Natural killer cell treated with Interleukin-12 subunit alpha and Interleukin-12 subunit beta and Interleukin-15 and Interleukin-18, amount 100 ng/mL, for 72 hours (primary cell): ENCODE results near the gene GNAI3. TPM values are rescaled to one million over a fixed set of nuclear protein-coding genes. Genes with fewer than 3 reads are reported as not detected.

Experiments used
- ATAC-seq, 2 donors: fragments of 150-1000 bp; cut with Tn5 transposase in 1 of 2; sonication (Bioruptor Pico), chemical (Tn5 transposase) in 1 of 2; 2 replicates each; pipeline ENCODE4 v1.10.0; 2021
- DNase-seq: peaks from one replicate; pipeline ENCODE4 v3.0.0; 2022; ENCODE audit warnings: low spot score
- H3K27ac Mint-ChIP-seq, 2 donors: 1 replicate in 1 of 2; 2 replicates in 1 of 2; pipeline ENCODE4 v1.8.0; 2022; ENCODE audit warnings: mixed read lengths in 2 of 2, mild to moderate bottlenecking in 1 of 2, moderate library complexity in 1 of 2
- H3K27me3 Mint-ChIP-seq, 2 donors: 1 replicate in 1 of 2; 2 replicates in 1 of 2; pipeline ENCODE4 v1.8.0; 2022; ENCODE audit warnings: mixed read lengths in 2 of 2
- H3K36me3 Mint-ChIP-seq: one replicate; pipeline ENCODE4 v1.8.0; 2022; ENCODE audit warnings: mixed read lengths
- H3K4me1 Mint-ChIP-seq, 2 donors: 1 replicate in 1 of 2; 2 replicates in 1 of 2; pipeline ENCODE4 v1.8.0; 2022; ENCODE audit warnings: low read depth in 2 of 2, mixed read lengths in 2 of 2, mild to moderate bottlenecking in 1 of 2
- H3K4me3 Mint-ChIP-seq: one replicate; pipeline ENCODE4 v1.8.0; 2022; ENCODE audit warnings: mixed read lengths
- H3K9me3 Mint-ChIP-seq: 2 replicates; pipeline ENCODE4 v1.8.0; 2022; ENCODE audit warnings: mixed read lengths
- total RNA-seq, 2 donors: library from RNA; stranded (reverse); gene quantifications; one replicate each; pipeline ENCODE4 v1.2.3, GENCODE V29; 2022

GNAI3 gene
- total RNA-seq, 2 donors from 2014 or later: 8.9 to 10.0 TPM

GRCh38 chr1:109630898-109631512 lies 82.6 kb downstream of the GNAI3 start:
- Mint-ChIP-seq H3K27ac (no peak overlapping the region), H3K27me3 (no peaks in the 10 kb centered on the region), H3K9me3 (no peaks in the 10 kb centered on the region), H3K4me3 (no peak overlapping the region), H3K36me3 (no peaks in the 10 kb centered on the region), H3K4me1 (peaks cover 0 to under 1% of the 10 kb centered on the region in 2 donors)
- ATAC-seq (no peak), DNase-seq (no peak)

GRCh38 chr1:109631513-109632505 lies 83.4 kb downstream of the GNAI3 start:
- H3K4me3 Mint-ChIP-seq: no peak overlapping the region

GRCh38 chr1:109632671-109633346 lies 84.4 kb downstream of the GNAI3 start:
- Mint-ChIP-seq H3K4me1 (no peaks in the 10 kb centered on the region), H3K27me3 (peaks cover 0 to 5% of the 10 kb centered on the region in 2 donors), H3K4me3 (no peak overlapping the region), H3K9me3 (no peaks in the 10 kb centered on the region), H3K36me3 (no peaks in the 10 kb centered on the region), H3K27ac (no peak overlapping the region)
- no peak for DNase-seq
- no peak for ATAC-seq

More at GRCh38 chr1:109631513-109632505, 83.4 kb downstream of the GNAI3 start:
- no peaks in the 10 kb centered on the region for H3K36me3 Mint-ChIP-seq
- peak overlapping the region in 1 of 2 donors; percentile 66 for H3K27ac Mint-ChIP-seq
- H3K4me1 Mint-ChIP-seq: no peaks in the 10 kb centered on the region
- H3K27me3 Mint-ChIP-seq: no peaks in the 10 kb centered on the region
- DNase-seq: no peak
- no peak for ATAC-seq
- no peaks in the 10 kb centered on the region for H3K9me3 Mint-ChIP-seq

GRCh38 chr1:109634292-109634691 lies 85.9 kb downstream of the GNAI3 start:
- Mint-ChIP-seq H3K9me3 (no peaks in the 10 kb centered on the region), H3K27ac (no peak overlapping the region), H3K4me3 (no peak overlapping the region), H3K27me3 (peaks cover 3 to 5% of the 10 kb centered on the region in 2 donors), H3K4me1 (no peaks in the 10 kb centered on the region), H3K36me3 (no peaks in the 10 kb centered on the region)
- DNase-seq (no peak), ATAC-seq (no peak)

GRCh38 chr1:109634771-109635750 lies 86.6 kb downstream of the GNAI3 start:
- Mint-ChIP-seq H3K27ac (no peak overlapping the region), H3K27me3 (peaks cover 5% of the 10 kb centered on the region in 2 donors), H3K9me3 (no peaks in the 10 kb centered on the region), H3K36me3 (no peaks in the 10 kb centered on the region), H3K4me1 (peaks cover 1 to 2% of the 10 kb centered on the region in 2 donors), H3K4me3 (no peak overlapping the region)
- no peak for ATAC-seq
- DNase-seq: no peak

- DNase-seq: no peak
- H3K4me3 Mint-ChIP-seq: no peak overlapping the region
These were observed 87.4 kb downstream of the GNAI3 start for GRCh38 chr1:109635862-109636200.

GRCh38 chr1:109636201-109636952 lies 88.0 kb downstream of the GNAI3 start:
- Mint-ChIP-seq H3K36me3 (no peaks in the 10 kb centered on the region), H3K27ac (no peak overlapping the region), H3K4me3 (no peak overlapping the region), H3K4me1 (peaks cover 4 to 5% of the 10 kb centered on the region in 2 donors), H3K27me3 (peaks cover 5 to 6% of the 10 kb centered on the region in 2 donors), H3K9me3 (no peaks in the 10 kb centered on the region)
- peak in 1 of 2 donors; percentile 20 for ATAC-seq
- DNase-seq: no peak

More at GRCh38 chr1:109635862-109636200, 87.4 kb downstream of the GNAI3 start:
- H3K27me3 Mint-ChIP-seq: peaks cover 5 to 6% of the 10 kb centered on the region in 2 donors
- no peak for ATAC-seq
- peaks cover 4 to 5% of the 10 kb centered on the region in 2 donors for H3K4me1 Mint-ChIP-seq
- H3K9me3 Mint-ChIP-seq: no peaks in the 10 kb centered on the region
- H3K36me3 Mint-ChIP-seq: no peaks in the 10 kb centered on the region
- H3K27ac Mint-ChIP-seq: no peak overlapping the region

- DNase-seq: no peak
- ATAC-seq: no peak
- peaks cover 4 to 5% of the 10 kb centered on the region in 2 donors for H3K4me1 Mint-ChIP-seq
These were observed 89.0 kb downstream of the GNAI3 start for GRCh38 chr1:109637446-109637845.

GRCh38 chr1:109639063-109639840 lies 90.8 kb downstream of the GNAI3 start:
- no peaks in the 10 kb centered on the region for H3K36me3 Mint-ChIP-seq
- H3K9me3 Mint-ChIP-seq: no peaks in the 10 kb centered on the region
- DNase-seq (no peak), ATAC-seq (no peak)
- H3K4me3 Mint-ChIP-seq: no peak overlapping the region
- H3K4me1 Mint-ChIP-seq: peaks cover 4 to 5% of the 10 kb centered on the region in 2 donors
- peaks cover 5 to 6% of the 10 kb centered on the region in 2 donors for H3K27me3 Mint-ChIP-seq
- H3K27ac Mint-ChIP-seq: no peak overlapping the region

More at GRCh38 chr1:109637446-109637845, 89.0 kb downstream of the GNAI3 start:
- Mint-ChIP-seq H3K27ac (no peak overlapping the region), H3K4me3 (no peak overlapping the region), H3K27me3 (peaks cover 5 to 6% of the 10 kb centered on the region in 2 donors), H3K36me3 (no peaks in the 10 kb centered on the region), H3K9me3 (no peaks in the 10 kb centered on the region)

GRCh38 chr1:109639841-109640184 lies 91.4 kb downstream of the GNAI3 start:
- ATAC-seq (no peak), DNase-seq (no peak)
- no peak overlapping the region for H3K4me3 Mint-ChIP-seq
- H3K27me3 Mint-ChIP-seq: peaks cover 5 to 6% of the 10 kb centered on the region in 2 donors
- no peak overlapping the region for H3K27ac Mint-ChIP-seq
- no peaks in the 10 kb centered on the region for H3K36me3 Mint-ChIP-seq
- peaks cover 4 to 5% of the 10 kb centered on the region in 2 donors for H3K4me1 Mint-ChIP-seq
- no peaks in the 10 kb centered on the region for H3K9me3 Mint-ChIP-seq

- no peaks in the 10 kb centered on the region for H3K36me3 Mint-ChIP-seq
- no peaks in the 10 kb centered on the region for H3K9me3 Mint-ChIP-seq
- H3K4me3 Mint-ChIP-seq: no peak overlapping the region
- DNase-seq: peak; percentile 81
- peak; percentile 81 to 82 for ATAC-seq
- H3K4me1 Mint-ChIP-seq: peaks cover 4 to 5% of the 10 kb centered on the region in 2 donors
- H3K27me3 Mint-ChIP-seq: peaks cover 5 to 6% of the 10 kb centered on the region in 2 donors
- no peak overlapping the region for H3K27ac Mint-ChIP-seq
These were observed 92.0 kb downstream of the GNAI3 start for GRCh38 chr1:109640285-109640865.
